ENCODE results near the gene STARD7.

GRCh38 chr2:96150007-96150640 lies 58.5 kb downstream of the STARD7 start:
- TF ChIP-seq, protein P1, sequence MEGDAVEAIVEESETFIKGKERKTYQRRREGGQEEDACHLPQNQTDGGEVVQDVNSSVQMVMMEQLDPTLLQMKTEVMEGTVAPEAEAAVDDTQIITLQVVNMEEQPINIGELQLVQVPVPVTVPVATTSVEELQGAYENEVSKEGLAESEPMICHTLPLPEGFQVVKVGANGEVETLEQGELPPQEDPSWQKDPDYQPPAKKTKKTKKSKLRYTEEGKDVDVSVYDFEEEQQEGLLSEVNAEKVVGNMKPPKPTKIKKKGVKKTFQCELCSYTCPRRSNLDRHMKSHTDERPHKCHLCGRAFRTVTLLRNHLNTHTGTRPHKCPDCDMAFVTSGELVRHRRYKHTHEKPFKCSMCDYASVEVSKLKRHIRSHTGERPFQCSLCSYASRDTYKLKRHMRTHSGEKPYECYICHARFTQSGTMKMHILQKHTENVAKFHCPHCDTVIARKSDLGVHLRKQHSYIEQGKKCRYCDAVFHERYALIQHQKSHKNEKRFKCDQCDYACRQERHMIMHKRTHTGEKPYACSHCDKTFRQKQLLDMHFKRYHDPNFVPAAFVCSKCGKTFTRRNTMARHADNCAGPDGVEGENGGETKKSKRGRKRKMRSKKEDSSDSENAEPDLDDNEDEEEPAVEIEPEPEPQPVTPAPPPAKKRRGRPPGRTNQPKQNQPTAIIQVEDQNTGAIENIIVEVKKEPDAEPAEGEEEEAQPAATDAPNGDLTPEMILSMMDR (IDR thresholded peaks at IDR 0.05), result no peak
- no peak for TF ChIP-seq BHLHE40 (IDR thresholded peaks at IDR 0.05; ENCODE audit: low read depth, low read length)
- no peak for TF ChIP-seq JUNB (IDR thresholded peaks at IDR 0.05)
- TF ChIP-seq EHF (CRISPR knock-in tag; IDR thresholded peaks at IDR 0.05), result no peak
- TF ChIP-seq, protein P2, sequence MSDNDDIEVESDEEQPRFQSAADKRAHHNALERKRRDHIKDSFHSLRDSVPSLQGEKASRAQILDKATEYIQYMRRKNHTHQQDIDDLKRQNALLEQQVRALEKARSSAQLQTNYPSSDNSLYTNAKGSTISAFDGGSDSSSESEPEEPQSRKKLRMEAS (IDR thresholded peaks at IDR 0.05), result no peak
- TF ChIP-seq RAD21 (conservative IDR thresholded peaks at IDR 0.05 in 1 of 2, IDR thresholded peaks at IDR 0.05 in 1 of 2), result no peak
- TF ChIP-seq, protein P3, sequence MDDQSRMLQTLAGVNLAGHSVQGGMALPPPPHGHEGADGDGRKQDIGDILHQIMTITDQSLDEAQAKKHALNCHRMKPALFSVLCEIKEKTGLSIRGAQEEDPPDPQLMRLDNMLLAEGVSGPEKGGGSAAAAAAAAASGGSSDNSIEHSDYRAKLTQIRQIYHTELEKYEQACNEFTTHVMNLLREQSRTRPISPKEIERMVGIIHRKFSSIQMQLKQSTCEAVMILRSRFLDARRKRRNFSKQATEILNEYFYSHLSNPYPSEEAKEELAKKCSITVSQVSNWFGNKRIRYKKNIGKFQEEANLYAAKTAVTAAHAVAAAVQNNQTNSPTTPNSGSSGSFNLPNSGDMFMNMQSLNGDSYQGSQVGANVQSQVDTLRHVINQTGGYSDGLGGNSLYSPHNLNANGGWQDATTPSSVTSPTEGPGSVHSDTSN (IDR thresholded peaks at IDR 0.05), result no peak
- TF ChIP-seq POLR2A (IDR thresholded peaks at IDR 0.05; ENCODE audit: low read length), result no peak
- TF ChIP-seq, protein P4, sequence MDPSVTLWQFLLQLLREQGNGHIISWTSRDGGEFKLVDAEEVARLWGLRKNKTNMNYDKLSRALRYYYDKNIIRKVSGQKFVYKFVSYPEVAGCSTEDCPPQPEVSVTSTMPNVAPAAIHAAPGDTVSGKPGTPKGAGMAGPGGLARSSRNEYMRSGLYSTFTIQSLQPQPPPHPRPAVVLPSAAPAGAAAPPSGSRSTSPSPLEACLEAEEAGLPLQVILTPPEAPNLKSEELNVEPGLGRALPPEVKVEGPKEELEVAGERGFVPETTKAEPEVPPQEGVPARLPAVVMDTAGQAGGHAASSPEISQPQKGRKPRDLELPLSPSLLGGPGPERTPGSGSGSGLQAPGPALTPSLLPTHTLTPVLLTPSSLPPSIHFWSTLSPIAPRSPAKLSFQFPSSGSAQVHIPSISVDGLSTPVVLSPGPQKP (IDR thresholded peaks at IDR 0.05; ENCODE audit: low read depth, low read length), result no peak

All from A549 (cell line).